GM23338 (cell line): ENCODE results near the gene PGC. TPM values are rescaled to one million over a fixed set of nuclear protein-coding genes. Genes with fewer than 3 reads are reported as not detected.

ENCODE experiments used
- ATAC-seq: fragments of 200-7000 bp; cut with Tn5 transposase; 3 replicates; pipeline ENCODE4 v1.9.1; 2020
- DNase-seq: peaks from one replicate; pipeline ENCODE4 v3.0.0-alpha.2; 2015; ENCODE audit warnings: low spot score
- H2AFZ ChIP-seq: fragments of 200-600 bp; sonication (generic); 2 replicates; pipeline ENCODE4 v1.8.0; 2016; ENCODE audit warnings: antibody characterized with exemption, mild to moderate bottlenecking, moderate library complexity
- H3F3A ChIP-seq: fragments of 200-600 bp; sonication (generic); replicated peaks from 2 replicates; pipeline ENCODE4 v1.8.0; 2017; ENCODE audit warnings: antibody characterized with exemption, mixed run types, low read depth
- H3K27ac ChIP-seq: fragments of 200-600 bp; sonication (generic); 2 replicates; pipeline ENCODE4 v1.6.1; 2016; ENCODE audit warnings: low read depth
- H3K27me3 ChIP-seq: fragments of 200-600 bp; sonication (generic); 2 replicates; pipeline ENCODE4 v1.8.0; 2016; ENCODE audit warnings: mild to moderate bottlenecking, mixed run types, moderate library complexity; ENCODE audit not compliant: insufficient read depth
- H3K36me3 ChIP-seq: fragments of 200-600 bp; sonication (generic); 2 replicates; pipeline ENCODE4 v1.8.0; 2016; ENCODE audit warnings: mild to moderate bottlenecking; ENCODE audit not compliant: insufficient read depth
- H3K4me1 ChIP-seq: fragments of 200-600 bp; sonication (generic); 2 replicates; pipeline ENCODE4 v1.8.0; 2016; ENCODE audit warnings: mild to moderate bottlenecking, moderate library complexity; ENCODE audit not compliant: insufficient read depth
- H3K4me2 ChIP-seq: fragments of 200-600 bp; sonication (generic); 2 replicates; pipeline ENCODE4 v1.7.1; 2017; ENCODE audit warnings: mixed run types
- H3K4me3 ChIP-seq: fragments of 200-600 bp; sonication (generic); 2 replicates; pipeline ENCODE4 v1.6.1; 2016; ENCODE audit warnings: mixed run types
- H3K79me2 ChIP-seq: fragments of 200-600 bp; sonication (generic); replicated peaks from 2 replicates; pipeline ENCODE4 v1.8.0; 2017; ENCODE audit warnings: mild to moderate bottlenecking; ENCODE audit not compliant: insufficient read depth
- H3K9me2 ChIP-seq: fragments of 200-600 bp; sonication (generic); 2 replicates; pipeline ENCODE4 v1.8.0; 2017; ENCODE audit not compliant: insufficient read depth
- H4K20me1 ChIP-seq: fragments of 200-600 bp; sonication (generic); replicated peaks from 2 replicates; pipeline ENCODE4 v1.8.0; 2017; ENCODE audit warnings: mild to moderate bottlenecking; ENCODE audit not compliant: insufficient read depth
- H3K27ac Mint-ChIP-seq: 2 replicates; pipeline ENCODE4 v1.8.0; 2020; ENCODE audit warnings: inconsistent platforms, mild to moderate bottlenecking, moderate library complexity, mixed read lengths
- H3K27me3 Mint-ChIP-seq: 3 replicates; pipeline ENCODE4 v1.8.0; 2022; ENCODE audit warnings: low read depth, mild to moderate bottlenecking, moderate library complexity, mixed read lengths, inconsistent platforms; ENCODE audit not compliant: insufficient read depth, poor library complexity
- H3K36me3 Mint-ChIP-seq: 3 replicates; pipeline ENCODE4 v1.8.0; 2021; ENCODE audit warnings: low read depth, mild to moderate bottlenecking, inconsistent platforms, moderate library complexity, mixed read lengths
- H3K4me1 Mint-ChIP-seq: 3 replicates; pipeline ENCODE4 v1.8.0; 2020; ENCODE audit warnings: mild to moderate bottlenecking, inconsistent platforms, mixed read lengths
- H3K4me3 Mint-ChIP-seq: 3 replicates; pipeline ENCODE4 v1.8.0; 2021; ENCODE audit warnings: moderate library complexity, mild to moderate bottlenecking, inconsistent platforms, mixed read lengths
- H3K9me3 Mint-ChIP-seq: 3 replicates; pipeline ENCODE4 v1.8.0; 2020; ENCODE audit warnings: moderate library complexity, mild to moderate bottlenecking, inconsistent platforms, mixed read lengths
- CREB1 ChIP-seq: fragments of 250-450 bp; sonication (Bioruptor Pico); IDR thresholded peaks from 2 replicates; pipeline ENCODE4 v1.5.0; 2020; ENCODE audit warnings: low read depth, mild to moderate bottlenecking, moderate library complexity
- EZH2 ChIP-seq: fragments of 200-600 bp; sonication (generic); IDR thresholded peaks from one replicate; pipeline ENCODE4 v1.8.0; 2017; ENCODE audit warnings: antibody characterized with exemption, mild to moderate bottlenecking, low read depth; ENCODE audit not compliant: unreplicated experiment
- EZH2phosphoT487 ChIP-seq: fragments of 200-600 bp; sonication (generic); IDR thresholded peaks from one replicate; pipeline ENCODE4 v1.8.1; 2018; ENCODE audit warnings: antibody characterized with exemption; ENCODE audit not compliant: unreplicated experiment
- JUNB ChIP-seq: IDR thresholded peaks from one replicate; pipeline ENCODE4 v1.6.1; 2016; ENCODE audit warnings: antibody characterized with exemption; ENCODE audit not compliant: unreplicated experiment
- NANOG ChIP-seq: IDR thresholded peaks from 2 replicates; pipeline ENCODE4 v1.6.1; 2016; ENCODE audit warnings: antibody characterized with exemption, borderline replicate concordance
- POLR2AphosphoS5 ChIP-seq: IDR thresholded peaks from 2 replicates; pipeline ENCODE4 v1.6.1; 2016; ENCODE audit warnings: antibody characterized with exemption, low read depth
- STAT1 ChIP-seq: IDR thresholded peaks from one replicate; pipeline ENCODE4 v1.6.1; 2016; ENCODE audit warnings: antibody characterized with exemption; ENCODE audit not compliant: unreplicated experiment
- ZNF114 ChIP-seq: fragments of 250-450 bp; sonication (Bioruptor Pico); IDR thresholded peaks from 2 replicates; pipeline ENCODE4 v1.5.0; 2020; ENCODE audit warnings: mild to moderate bottlenecking, moderate library complexity
- ZNF331 ChIP-seq: fragments of 250-450 bp; sonication (Bioruptor Pico); IDR thresholded peaks from 2 replicates; pipeline ENCODE4 v1.5.0; 2020; ENCODE audit warnings: low read depth, mild to moderate bottlenecking, moderate library complexity
- polyA plus RNA-seq: library from polyadenylated mRNA; unstranded; fragments of >200 nt; fragmentation: Nextera tagmentation; extraction: Ambion mirVana; gene quantifications from 2 replicates; pipeline ENCODE4 v1.2.1, GENCODE V29; 2016
- total RNA-seq: library from RNA; depleted of rRNA; stranded (reverse); fragments of >200 nt; shearing (Covaris generic); gene quantifications from 2 replicates; pipeline ENCODE4 v1.2.3, GENCODE V29; 2014
- TF ChIP-seq, protein P1 (sequence below): fragments of 250-450 bp; sonication (Bioruptor Pico); IDR thresholded peaks from 2 replicates; pipeline ENCODE4 v1.5.0; 2020; ENCODE audit warnings: mild to moderate bottlenecking, moderate library complexity
- TF ChIP-seq, protein P2 (sequence below): IDR thresholded peaks from one replicate; pipeline ENCODE4 v1.6.1; 2018; ENCODE audit warnings: antibody characterized with exemption; ENCODE audit not compliant: unreplicated experiment
- TF ChIP-seq, protein P3 (sequence below): IDR thresholded peaks from 2 replicates; pipeline ENCODE4 v1.6.1; 2016; ENCODE audit warnings: antibody characterized with exemption
- TF ChIP-seq, protein P4 (sequence below), 2 experiments: fragments of 200-600 bp in 1 of 2; sonication (generic) in 1 of 2; conservative IDR thresholded peaks; 2 replicates each; pipeline versions ENCODE4 v1.5.1 to v1.6.1; 2016 to 2017; ENCODE audit warnings: antibody characterized with exemption in 2 of 2, low read depth in 2 of 2, mild to moderate bottlenecking in 2 of 2, moderate library complexity in 1 of 2

PGC gene
- total and polyA plus RNA-seq, 2 experiments from 2014 or later = not detected

DNA sequence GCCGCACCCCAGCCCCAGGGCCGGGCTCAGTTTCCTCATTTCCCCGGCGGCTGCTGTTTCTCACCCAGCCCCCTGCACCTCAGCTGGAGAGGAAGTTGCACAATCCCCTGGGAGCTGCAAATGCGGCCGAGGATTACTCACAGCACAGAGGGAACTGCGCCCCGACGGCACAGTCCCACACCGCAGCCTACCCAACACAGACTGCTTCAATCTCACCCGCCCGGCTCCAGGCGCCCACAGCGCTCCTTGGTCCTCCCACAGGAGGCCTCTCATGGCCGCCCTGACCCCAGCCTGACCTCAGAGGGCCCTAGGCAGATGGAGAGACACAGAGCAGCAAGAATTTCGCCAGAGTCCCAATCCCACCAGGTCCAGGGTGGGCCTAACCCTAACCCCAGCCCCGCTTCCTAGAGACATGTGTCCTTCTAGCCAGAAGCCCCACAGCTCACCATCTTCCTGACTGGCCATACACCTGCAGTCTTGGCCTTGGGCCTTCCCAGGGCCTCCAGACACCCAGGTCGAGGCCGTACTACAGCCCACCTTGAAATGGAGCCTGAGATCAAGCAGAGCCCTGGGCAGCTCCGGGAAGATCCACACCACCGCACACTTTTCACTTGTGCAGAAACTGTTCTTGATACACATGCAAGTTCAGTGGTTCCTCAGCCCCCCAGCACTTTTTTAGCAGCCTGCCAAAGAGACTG is 23.5 kb downstream of the PGC start:
- no peaks in the 10 kb centered on the region for H3K9me2 ChIP-seq
- no peaks in the 10 kb centered on the region for H4K20me1 ChIP-seq
- Mint-ChIP-seq H3K27ac (peak overlapping the region; percentile 56), H3K4me3 (no peak overlapping the region), H3K27me3 (peaks cover 5% of the 10 kb centered on the region), H3K36me3 (no peaks in the 10 kb centered on the region), H3K4me1 (peaks cover 24% of the 10 kb centered on the region), H3K9me3 (no peaks in the 10 kb centered on the region)
- no peak overlapping the region for H3K4me3 ChIP-seq
- no peaks in the 10 kb centered on the region for H3F3A ChIP-seq
- TF ChIP-seq POLR2AphosphoS5 (no peak), ZNF114 (no peak), EZH2 (no peak), STAT1 (no peak), NANOG (no peak), EZH2phosphoT487 (no peak), JUNB (no peak), ZNF331 (no peak), CREB1 (CRISPR knock-in tag) (no peak)
- TF ChIP-seq, protein P1, sequence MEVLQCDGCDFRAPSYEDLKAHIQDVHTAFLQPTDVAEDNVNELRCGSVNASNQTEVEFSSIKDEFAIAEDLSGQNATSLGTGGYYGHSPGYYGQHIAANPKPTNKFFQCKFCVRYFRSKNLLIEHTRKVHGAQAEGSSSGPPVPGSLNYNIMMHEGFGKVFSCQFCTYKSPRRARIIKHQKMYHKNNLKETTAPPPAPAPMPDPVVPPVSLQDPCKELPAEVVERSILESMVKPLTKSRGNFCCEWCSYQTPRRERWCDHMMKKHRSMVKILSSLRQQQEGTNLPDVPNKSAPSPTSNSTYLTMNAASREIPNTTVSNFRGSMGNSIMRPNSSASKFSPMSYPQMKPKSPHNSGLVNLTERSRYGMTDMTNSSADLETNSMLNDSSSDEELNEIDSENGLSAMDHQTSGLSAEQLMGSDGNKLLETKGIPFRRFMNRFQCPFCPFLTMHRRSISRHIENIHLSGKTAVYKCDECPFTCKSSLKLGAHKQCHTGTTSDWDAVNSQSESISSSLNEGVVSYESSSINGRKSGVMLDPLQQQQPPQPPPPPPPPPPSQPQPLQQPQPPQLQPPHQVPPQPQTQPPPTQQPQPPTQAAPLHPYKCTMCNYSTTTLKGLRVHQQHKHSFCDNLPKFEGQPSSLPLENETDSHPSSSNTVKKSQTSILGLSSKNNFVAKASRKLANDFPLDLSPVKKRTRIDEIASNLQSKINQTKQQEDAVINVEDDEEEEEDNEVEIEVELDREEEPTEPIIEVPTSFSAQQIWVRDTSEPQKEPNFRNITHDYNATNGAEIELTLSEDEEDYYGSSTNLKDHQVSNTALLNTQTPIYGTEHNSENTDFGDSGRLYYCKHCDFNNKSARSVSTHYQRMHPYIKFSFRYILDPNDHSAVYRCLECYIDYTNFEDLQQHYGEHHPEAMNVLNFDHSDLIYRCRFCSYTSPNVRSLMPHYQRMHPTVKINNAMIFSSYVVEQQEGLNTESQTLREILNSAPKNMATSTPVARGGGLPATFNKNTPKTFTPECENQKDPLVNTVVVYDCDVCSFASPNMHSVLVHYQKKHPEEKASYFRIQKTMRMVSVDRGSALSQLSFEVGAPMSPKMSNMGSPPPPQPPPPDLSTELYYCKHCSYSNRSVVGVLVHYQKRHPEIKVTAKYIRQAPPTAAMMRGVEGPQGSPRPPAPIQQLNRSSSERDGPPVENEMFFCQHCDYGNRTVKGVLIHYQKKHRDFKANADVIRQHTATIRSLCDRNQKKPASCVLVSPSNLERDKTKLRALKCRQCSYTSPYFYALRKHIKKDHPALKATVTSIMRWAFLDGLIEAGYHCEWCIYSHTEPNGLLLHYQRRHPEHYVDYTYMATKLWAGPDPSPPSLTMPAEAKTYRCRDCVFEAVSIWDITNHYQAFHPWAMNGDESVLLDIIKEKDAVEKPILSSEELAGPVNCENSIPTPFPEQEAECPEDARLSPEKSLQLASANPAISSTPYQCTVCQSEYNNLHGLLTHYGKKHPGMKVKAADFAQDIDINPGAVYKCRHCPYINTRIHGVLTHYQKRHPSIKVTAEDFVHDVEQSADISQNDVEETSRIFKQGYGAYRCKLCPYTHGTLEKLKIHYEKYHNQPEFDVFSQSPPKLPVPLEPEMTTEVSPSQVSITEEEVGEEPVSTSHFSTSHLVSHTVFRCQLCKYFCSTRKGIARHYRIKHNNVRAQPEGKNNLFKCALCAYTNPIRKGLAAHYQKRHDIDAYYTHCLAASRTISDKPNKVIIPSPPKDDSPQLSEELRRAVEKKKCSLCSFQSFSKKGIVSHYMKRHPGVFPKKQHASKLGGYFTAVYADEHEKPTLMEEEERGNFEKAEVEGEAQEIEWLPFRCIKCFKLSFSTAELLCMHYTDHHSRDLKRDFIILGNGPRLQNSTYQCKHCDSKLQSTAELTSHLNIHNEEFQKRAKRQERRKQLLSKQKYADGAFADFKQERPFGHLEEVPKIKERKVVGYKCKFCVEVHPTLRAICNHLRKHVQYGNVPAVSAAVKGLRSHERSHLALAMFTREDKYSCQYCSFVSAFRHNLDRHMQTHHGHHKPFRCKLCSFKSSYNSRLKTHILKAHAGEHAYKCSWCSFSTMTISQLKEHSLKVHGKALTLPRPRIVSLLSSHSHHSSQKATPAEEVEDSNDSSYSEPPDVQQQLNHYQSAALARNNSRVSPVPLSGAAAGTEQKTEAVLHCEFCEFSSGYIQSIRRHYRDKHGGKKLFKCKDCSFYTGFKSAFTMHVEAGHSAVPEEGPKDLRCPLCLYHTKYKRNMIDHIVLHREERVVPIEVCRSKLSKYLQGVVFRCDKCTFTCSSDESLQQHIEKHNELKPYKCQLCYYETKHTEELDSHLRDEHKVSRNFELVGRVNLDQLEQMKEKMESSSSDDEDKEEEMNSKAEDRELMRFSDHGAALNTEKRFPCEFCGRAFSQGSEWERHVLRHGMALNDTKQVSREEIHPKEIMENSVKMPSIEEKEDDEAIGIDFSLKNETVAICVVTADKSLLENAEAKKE (CRISPR knock-in tag) = no peak
- TF ChIP-seq, protein P2, sequence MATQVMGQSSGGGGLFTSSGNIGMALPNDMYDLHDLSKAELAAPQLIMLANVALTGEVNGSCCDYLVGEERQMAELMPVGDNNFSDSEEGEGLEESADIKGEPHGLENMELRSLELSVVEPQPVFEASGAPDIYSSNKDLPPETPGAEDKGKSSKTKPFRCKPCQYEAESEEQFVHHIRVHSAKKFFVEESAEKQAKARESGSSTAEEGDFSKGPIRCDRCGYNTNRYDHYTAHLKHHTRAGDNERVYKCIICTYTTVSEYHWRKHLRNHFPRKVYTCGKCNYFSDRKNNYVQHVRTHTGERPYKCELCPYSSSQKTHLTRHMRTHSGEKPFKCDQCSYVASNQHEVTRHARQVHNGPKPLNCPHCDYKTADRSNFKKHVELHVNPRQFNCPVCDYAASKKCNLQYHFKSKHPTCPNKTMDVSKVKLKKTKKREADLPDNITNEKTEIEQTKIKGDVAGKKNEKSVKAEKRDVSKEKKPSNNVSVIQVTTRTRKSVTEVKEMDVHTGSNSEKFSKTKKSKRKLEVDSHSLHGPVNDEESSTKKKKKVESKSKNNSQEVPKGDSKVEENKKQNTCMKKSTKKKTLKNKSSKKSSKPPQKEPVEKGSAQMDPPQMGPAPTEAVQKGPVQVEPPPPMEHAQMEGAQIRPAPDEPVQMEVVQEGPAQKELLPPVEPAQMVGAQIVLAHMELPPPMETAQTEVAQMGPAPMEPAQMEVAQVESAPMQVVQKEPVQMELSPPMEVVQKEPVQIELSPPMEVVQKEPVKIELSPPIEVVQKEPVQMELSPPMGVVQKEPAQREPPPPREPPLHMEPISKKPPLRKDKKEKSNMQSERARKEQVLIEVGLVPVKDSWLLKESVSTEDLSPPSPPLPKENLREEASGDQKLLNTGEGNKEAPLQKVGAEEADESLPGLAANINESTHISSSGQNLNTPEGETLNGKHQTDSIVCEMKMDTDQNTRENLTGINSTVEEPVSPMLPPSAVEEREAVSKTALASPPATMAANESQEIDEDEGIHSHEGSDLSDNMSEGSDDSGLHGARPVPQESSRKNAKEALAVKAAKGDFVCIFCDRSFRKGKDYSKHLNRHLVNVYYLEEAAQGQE = no peak
- TF ChIP-seq, protein P3, sequence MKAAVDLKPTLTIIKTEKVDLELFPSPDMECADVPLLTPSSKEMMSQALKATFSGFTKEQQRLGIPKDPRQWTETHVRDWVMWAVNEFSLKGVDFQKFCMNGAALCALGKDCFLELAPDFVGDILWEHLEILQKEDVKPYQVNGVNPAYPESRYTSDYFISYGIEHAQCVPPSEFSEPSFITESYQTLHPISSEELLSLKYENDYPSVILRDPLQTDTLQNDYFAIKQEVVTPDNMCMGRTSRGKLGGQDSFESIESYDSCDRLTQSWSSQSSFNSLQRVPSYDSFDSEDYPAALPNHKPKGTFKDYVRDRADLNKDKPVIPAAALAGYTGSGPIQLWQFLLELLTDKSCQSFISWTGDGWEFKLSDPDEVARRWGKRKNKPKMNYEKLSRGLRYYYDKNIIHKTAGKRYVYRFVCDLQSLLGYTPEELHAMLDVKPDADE = no peak
- TF ChIP-seq, protein P4, sequence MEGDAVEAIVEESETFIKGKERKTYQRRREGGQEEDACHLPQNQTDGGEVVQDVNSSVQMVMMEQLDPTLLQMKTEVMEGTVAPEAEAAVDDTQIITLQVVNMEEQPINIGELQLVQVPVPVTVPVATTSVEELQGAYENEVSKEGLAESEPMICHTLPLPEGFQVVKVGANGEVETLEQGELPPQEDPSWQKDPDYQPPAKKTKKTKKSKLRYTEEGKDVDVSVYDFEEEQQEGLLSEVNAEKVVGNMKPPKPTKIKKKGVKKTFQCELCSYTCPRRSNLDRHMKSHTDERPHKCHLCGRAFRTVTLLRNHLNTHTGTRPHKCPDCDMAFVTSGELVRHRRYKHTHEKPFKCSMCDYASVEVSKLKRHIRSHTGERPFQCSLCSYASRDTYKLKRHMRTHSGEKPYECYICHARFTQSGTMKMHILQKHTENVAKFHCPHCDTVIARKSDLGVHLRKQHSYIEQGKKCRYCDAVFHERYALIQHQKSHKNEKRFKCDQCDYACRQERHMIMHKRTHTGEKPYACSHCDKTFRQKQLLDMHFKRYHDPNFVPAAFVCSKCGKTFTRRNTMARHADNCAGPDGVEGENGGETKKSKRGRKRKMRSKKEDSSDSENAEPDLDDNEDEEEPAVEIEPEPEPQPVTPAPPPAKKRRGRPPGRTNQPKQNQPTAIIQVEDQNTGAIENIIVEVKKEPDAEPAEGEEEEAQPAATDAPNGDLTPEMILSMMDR (conservative IDR thresholded peaks at IDR 0.05; ENCODE audit: low read depth in 2 of 2) = no peak
- H3K4me2 ChIP-seq = no peak overlapping the region; the same call in 1 of the 2 replicates
- no peaks in the 10 kb centered on the region for H3K36me3 ChIP-seq
- peak; percentile 65 for DNase-seq
- no peaks in the 10 kb centered on the region for H3K27me3 ChIP-seq
- H3K79me2 ChIP-seq = no peaks in the 10 kb centered on the region
- no peak overlapping the region for H3K27ac ChIP-seq
- H3K4me1 ChIP-seq = peaks cover 8% of the 10 kb centered on the region
- ATAC-seq = peak; percentile 90
- H2AFZ ChIP-seq = peak overlapping the region; percentile 95
